Muscle layer of colon (tissue), 2 donors: Measurements from ENCODE around the gene APOBEC3B.
"Not testable (repeated sequence)": the region's sequence is repeated elsewhere in the genome, so short reads cannot be mapped to it uniquely, and the experiment has no call there.

Experiments used
- H3K27ac ChIP-seq: one replicate; pipeline ENCODE4 v1.7.0; 2013; ENCODE audit warnings: low read depth, mild to moderate bottlenecking, low read length, moderate library complexity
- H3K27me3 ChIP-seq, 2 donors: one replicate each; pipeline ENCODE4 v1.7.0; 2013; ENCODE audit warnings: low read length in 2 of 2, mild to moderate bottlenecking in 2 of 2; ENCODE audit not compliant: insufficient read depth in 2 of 2, control insufficient read depth in 1 of 2
- H3K36me3 ChIP-seq: one replicate; pipeline ENCODE4 v1.7.0; 2013; ENCODE audit warnings: mild to moderate bottlenecking, low read length; ENCODE audit not compliant: insufficient read depth
- H3K4me1 ChIP-seq: one replicate; pipeline ENCODE4 v1.7.0; 2013; ENCODE audit warnings: mild to moderate bottlenecking, low read length; ENCODE audit not compliant: insufficient read depth
- H3K4me3 ChIP-seq, 2 donors: one replicate each; pipeline ENCODE4 v1.7.0; 2013; ENCODE audit warnings: low read length in 2 of 2, low read depth in 1 of 2, mild to moderate bottlenecking in 1 of 2, moderate library complexity in 1 of 2
- H3K9ac ChIP-seq: one replicate; pipeline ENCODE4 v1.7.0; 2013; ENCODE audit warnings: low read length
- H3K9me3 ChIP-seq: one replicate; pipeline ENCODE4 v1.7.0; 2013; ENCODE audit warnings: mild to moderate bottlenecking, low read length
- donor health status: abdominal sarcoma.
- donor health status: Adenocarcinoma of cecum.

The APOBEC3B gene

DNA sequence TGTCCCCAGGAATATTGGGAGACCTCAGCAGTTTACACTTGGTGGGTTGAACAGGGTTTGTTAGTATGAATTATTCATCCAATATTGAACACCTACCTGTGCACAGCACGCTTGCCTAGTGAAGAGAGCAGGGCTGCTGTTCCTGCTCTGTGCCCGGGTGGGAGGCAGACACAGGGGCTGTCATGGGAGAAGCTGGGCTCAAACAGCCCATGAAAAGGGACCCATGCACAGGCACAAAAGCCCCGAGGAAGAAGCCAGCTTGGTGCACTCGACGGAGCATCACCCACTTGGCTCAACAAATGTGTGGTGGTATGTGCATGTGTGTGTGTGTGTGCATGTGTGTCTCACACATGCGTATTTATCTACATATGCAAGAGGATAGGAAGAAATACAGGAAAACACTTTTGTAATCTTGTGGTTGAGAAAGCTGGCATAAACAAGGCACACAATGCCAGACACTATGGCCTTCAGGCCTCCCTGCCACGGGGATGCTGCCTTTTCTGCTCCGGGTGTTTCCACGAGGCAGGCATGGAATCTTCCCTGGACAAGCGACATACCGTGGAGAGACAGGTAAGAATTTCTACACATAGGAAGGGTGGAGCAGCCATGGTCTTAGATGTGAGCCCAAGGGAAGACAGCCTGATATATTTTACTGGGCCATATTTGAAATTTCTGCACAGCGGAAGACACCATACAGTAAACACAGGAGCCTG is 29.7 kb upstream of the APOBEC3B start:
- no peaks in the 10 kb centered on the region for H3K4me1 ChIP-seq
- H3K9ac ChIP-seq = no peak overlapping the region
- H3K27me3 ChIP-seq = no peaks in the 10 kb centered on the region
- H3K4me3 ChIP-seq = no peak overlapping the region
- H3K27ac ChIP-seq = no peak overlapping the region
- no peaks in the 10 kb centered on the region for H3K9me3 ChIP-seq
- no peaks in the 10 kb centered on the region for H3K36me3 ChIP-seq

- Histone ChIP-seq H3K27ac (no peak overlapping the region), H3K9me3 (no peaks in the 10 kb centered on the region), H3K36me3 (no peaks in the 10 kb centered on the region), H3K27me3 (no peaks in the 10 kb centered on the region), H3K9ac (no peak overlapping the region), H3K4me3 (no peak overlapping the region), H3K4me1 (no peaks in the 10 kb centered on the region)
These were observed 29.1 kb upstream of the APOBEC3B start for GRCh38 chr22:38953091-38953490.

GRCh38 chr22:38953577-38954413 is 28.4 kb upstream of the APOBEC3B start:
- Histone ChIP-seq H3K27me3 (no peaks in the 10 kb centered on the region), H3K27ac (no peak overlapping the region), H3K4me1 (no peaks in the 10 kb centered on the region), H3K4me3 (no peak overlapping the region), H3K9ac (no peak overlapping the region), H3K9me3 (no peaks in the 10 kb centered on the region), H3K36me3 (no peaks in the 10 kb centered on the region)

GRCh38 chr22:38954414-38955043 is 27.6 kb upstream of the APOBEC3B start:
- Histone ChIP-seq H3K4me1 (no peaks in the 10 kb centered on the region), H3K27ac (no peak overlapping the region), H3K36me3 (no peaks in the 10 kb centered on the region), H3K4me3 (no peak overlapping the region), H3K9me3 (no peaks in the 10 kb centered on the region), H3K9ac (no peak overlapping the region), H3K27me3 (no peaks in the 10 kb centered on the region)

DNA sequence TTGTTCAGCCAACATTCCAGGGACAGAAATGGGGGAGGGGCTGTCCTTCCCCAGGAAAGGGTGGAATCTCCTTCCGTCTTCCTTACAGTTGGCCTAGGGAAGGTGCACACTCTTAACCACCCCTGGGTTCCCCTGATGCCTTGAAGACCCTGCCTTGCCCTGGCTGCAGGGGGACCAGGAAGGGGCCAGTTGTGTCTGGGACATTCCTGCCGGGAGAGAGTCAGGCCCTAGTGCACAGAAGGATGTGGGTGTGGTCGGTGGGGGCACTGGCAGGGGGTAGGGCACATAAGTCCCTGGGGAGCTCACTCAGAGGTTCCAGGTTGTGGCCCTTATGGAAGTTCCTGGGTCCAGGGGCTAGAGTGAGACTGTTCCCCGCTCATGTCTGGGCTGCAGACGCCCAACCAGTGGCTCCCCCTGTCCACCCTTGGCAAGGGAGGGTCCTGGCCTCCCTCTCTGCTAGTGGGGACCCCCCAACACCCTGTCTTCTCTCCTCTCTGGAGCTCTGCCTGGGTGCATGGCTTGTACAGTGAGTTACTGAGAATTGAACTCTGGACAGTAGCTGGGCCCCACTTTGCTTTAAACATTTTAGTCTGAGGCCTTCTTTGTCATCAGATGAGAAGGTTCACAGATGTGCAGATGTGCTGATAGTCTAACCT is 26.8 kb upstream of the APOBEC3B start:
- no peaks in the 10 kb centered on the region for H3K9me3 ChIP-seq
- no peak overlapping the region for H3K27ac ChIP-seq
- H3K36me3 ChIP-seq = no peaks in the 10 kb centered on the region
- H3K27me3 ChIP-seq = no peaks in the 10 kb centered on the region
- no peaks in the 10 kb centered on the region for H3K4me1 ChIP-seq
- no peak overlapping the region for H3K4me3 ChIP-seq
- no peak overlapping the region for H3K9ac ChIP-seq

DNA sequence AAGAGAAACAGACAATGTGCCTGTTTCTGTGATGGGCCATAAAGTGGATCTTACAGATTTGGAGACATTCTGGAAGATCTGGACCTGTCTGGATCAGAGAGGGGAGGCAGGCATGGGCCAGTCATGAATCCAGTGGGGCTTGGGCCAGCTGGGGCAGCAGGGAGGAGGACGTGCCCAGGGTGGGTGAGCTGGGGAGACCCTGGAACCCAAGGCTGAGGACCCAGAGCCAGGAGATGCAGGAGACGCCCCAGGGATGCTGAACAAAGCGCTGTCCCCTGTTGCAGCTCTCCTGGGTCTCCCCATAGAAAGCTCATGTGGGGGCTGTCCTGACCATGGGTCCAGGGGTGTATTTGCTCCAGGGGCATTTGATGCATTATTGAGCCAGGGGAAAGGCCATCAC is 26.2 kb upstream of the APOBEC3B start:
- H3K4me3 ChIP-seq = no peak overlapping the region
- H3K36me3 ChIP-seq = no peaks in the 10 kb centered on the region

GRCh38 chr22:38956551-38956950 is 25.6 kb upstream of the APOBEC3B start:
- Histone ChIP-seq H3K4me3 (no peak overlapping the region), H3K4me1 (no peaks in the 10 kb centered on the region), H3K27ac (no peak overlapping the region), H3K9me3 (no peaks in the 10 kb centered on the region), H3K27me3 (no peaks in the 10 kb centered on the region), H3K9ac (no peak overlapping the region), H3K36me3 (no peaks in the 10 kb centered on the region)

More for the DNA sequence above, 26.2 kb upstream of the APOBEC3B start:
- Histone ChIP-seq H3K9me3 (no peaks in the 10 kb centered on the region), H3K4me1 (no peaks in the 10 kb centered on the region), H3K27ac (no peak overlapping the region), H3K27me3 (no peaks in the 10 kb centered on the region), H3K9ac (no peak overlapping the region)

GRCh38 chr22:38957046-38957770 is 24.9 kb upstream of the APOBEC3B start, which contains the start of gene APOBEC3A:
TSS of gene APOBEC3A (plus strand) at chr22:38957609. CDS start at chr22:38957692, 83 bp downstream.
- H3K27ac ChIP-seq = no peak within 1 kb of the TSS
- no peaks in the 10 kb centered on the region for H3K9me3 ChIP-seq
- H3K27me3 ChIP-seq = no peaks in the 10 kb centered on the region
- no peak within 1 kb of the TSS for H3K4me3 ChIP-seq
- no peaks in the 10 kb centered on the region for H3K4me1 ChIP-seq
- no peak within 1 kb of the TSS for H3K9ac ChIP-seq
- H3K36me3 ChIP-seq = no peaks in the 10 kb centered on the region

- no peaks in the 10 kb centered on the region for H3K27me3 ChIP-seq
- H3K4me3 ChIP-seq = no peak overlapping the region
- no peak overlapping the region for H3K27ac ChIP-seq
- H3K9me3 ChIP-seq = no peaks in the 10 kb centered on the region
- H3K4me1 ChIP-seq = no peaks in the 10 kb centered on the region
- H3K9ac ChIP-seq = no peak overlapping the region
- no peaks in the 10 kb centered on the region for H3K36me3 ChIP-seq
These were observed 24.1 kb upstream of the APOBEC3B start for GRCh38 chr22:38957808-38958650.

GRCh38 chr22:38958651-38958943 is 23.6 kb upstream of the APOBEC3B start:
- not testable (repeated sequence) for H3K36me3 ChIP-seq, H3K9ac ChIP-seq, H3K4me3 ChIP-seq, H3K4me1 ChIP-seq, H3K9me3 ChIP-seq, H3K27ac ChIP-seq, H3K27me3 ChIP-seq
